ENCODE data around the gene HCN3.
"Not testable (repeated sequence)": the region's sequence is repeated elsewhere in the genome, so short reads cannot be mapped to it uniquely, and the experiment has no call there.

Gene HCN3

GRCh38 chr1:155244368-155245162 lies 32.7 kb upstream of the HCN3 start:
- H3K27ac ChIP-seq (replicated peaks) = peak overlapping the region; percentile 75
- TF ChIP-seq GABPA (IDR thresholded peaks at IDR 0.05; ENCODE audit: low read depth) (no peak), REST (IDR thresholded peaks at IDR 0.05; ENCODE audit: insufficient replicate concordance, low read depth) (peak; percentile 54), CTCF (IDR thresholded peaks at IDR 0.05; ENCODE audit: insufficient read depth, low read length) (peak; percentile 23), POLR2AphosphoS5 (IDR thresholded peaks at IDR 0.05; ENCODE audit: low read depth) (peak; percentile 90), SPI1 (IDR thresholded peaks at IDR 0.05; ENCODE audit: borderline replicate concordance, low read depth) (no peak)
- no peaks in the 10 kb centered on the region for H3K27me3 ChIP-seq (ENCODE audit: insufficient read depth, poor library complexity, severe bottlenecking)
- DNase-seq (ENCODE audit: low read depth in 1 of 2, low spot score in 1 of 2) = peak; percentile 98 to 99
- H3K4me3 ChIP-seq (replicated peaks; ENCODE audit: insufficient read depth, low read length) = peak overlapping the region; percentile 60

DNA sequence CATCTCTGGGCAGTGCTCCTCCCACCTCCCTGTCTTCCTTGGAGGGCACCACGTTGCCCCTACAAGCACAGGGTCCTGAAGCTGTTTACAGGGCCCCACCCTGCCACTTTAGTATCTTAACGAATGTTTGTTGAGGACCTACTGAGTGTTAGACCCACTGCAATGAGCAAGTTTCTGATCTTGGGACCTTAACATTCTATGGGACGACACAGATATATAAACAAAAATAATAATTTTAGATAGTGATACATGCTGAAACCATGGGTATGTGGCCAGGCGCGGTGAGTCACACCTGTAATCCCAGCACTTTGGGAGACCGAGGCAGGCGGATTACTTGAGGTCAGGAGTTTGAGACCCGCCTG lies 32.1 kb upstream of the HCN3 start:
- TF ChIP-seq POLR2AphosphoS5 (IDR thresholded peaks at IDR 0.05; ENCODE audit: low read depth) (no peak), REST (IDR thresholded peaks at IDR 0.05; ENCODE audit: insufficient replicate concordance, low read depth) (no peak), CTCF (IDR thresholded peaks at IDR 0.05; ENCODE audit: insufficient read depth, low read length) (no peak), SPI1 (IDR thresholded peaks at IDR 0.05; ENCODE audit: borderline replicate concordance, low read depth) (no peak), GABPA (IDR thresholded peaks at IDR 0.05; ENCODE audit: low read depth) (no peak)
- no peak for DNase-seq (ENCODE audit: low read depth in 1 of 2, low spot score in 1 of 2)
- Histone ChIP-seq H3K4me3 (replicated peaks; ENCODE audit: insufficient read depth, low read length) (peak overlapping the region; percentile 60), H3K27ac (replicated peaks) (peak overlapping the region; percentile 75), H3K27me3 (ENCODE audit: insufficient read depth, poor library complexity, severe bottlenecking) (no peaks in the 10 kb centered on the region)

DNA sequence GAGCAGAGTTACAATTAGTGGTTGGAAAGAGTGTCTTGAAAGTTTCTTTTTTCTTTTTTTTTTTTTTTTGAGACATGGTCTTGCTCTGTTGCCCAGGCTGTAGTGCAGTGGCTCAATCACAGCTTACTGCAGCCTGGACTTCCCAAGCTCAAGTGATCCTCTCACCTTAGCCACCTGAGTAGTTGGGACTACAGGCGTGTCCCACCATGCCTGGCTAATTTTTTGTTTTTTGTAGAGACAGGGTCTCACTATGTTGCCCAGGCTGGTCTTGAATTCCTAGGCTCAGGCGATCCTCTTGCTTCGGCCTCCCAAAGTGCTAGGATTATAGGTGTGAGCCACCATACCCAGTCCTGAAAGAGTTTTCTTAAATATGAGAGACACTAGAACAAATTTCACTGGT lies 30.5 kb upstream of the HCN3 start:
- not testable (repeated sequence) for DNase-seq (ENCODE audit: low read depth in 1 of 2, low spot score in 1 of 2); H3K27ac ChIP-seq (replicated peaks); H3K4me3 ChIP-seq (replicated peaks; ENCODE audit: insufficient read depth, low read length); H3K27me3 ChIP-seq (ENCODE audit: insufficient read depth, poor library complexity, severe bottlenecking)

DNA sequence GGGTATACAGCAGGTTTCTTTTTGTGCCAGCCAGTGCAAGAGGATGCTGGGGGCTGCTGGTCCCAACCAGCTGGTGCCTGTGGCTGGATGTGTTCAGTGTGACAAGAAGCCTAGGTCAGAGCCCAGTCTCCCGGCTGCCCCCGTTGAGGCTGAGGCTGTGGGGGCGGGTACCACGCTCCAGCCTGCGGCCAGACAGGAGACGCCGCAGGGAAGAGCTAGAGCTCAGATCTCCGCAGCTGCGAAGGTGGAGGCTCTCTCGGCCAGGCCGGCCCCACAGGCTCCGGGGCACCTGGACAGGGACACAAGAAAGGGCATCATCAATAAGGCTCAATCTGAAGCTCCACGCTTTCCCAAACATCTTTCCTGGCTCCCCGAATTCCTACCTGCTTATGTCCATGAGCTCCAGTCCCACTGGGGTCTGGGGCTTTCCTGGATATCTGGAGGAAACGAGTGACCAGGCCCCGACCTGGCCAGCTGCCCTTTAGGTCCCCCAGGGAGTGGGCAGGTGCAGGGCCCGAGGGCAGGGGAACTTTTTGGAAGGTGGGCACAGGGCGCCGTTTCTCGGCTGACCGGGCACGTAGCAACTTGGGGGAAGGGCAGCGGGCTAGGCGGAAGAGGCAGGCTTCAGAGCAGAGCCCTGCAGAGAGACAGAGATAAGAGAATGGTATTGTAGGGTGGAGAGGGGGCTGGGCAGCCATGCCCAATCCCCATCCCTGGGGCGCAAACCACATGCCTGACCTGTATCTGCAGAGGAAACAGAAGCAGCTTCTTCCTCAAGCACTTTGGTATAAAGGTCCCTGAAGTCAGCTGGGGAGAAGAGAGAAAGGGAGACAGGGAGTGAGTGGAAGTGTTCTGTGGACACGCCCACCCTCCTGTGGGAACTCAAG lies 29.4 kb upstream of the HCN3 start:
- Histone ChIP-seq H3K27me3 (ENCODE audit: insufficient read depth, poor library complexity, severe bottlenecking) (no peaks in the 10 kb centered on the region), H3K27ac (replicated peaks) (no peak overlapping the region), H3K4me3 (replicated peaks; ENCODE audit: insufficient read depth, low read length) (no peak overlapping the region)
- no peak for DNase-seq (ENCODE audit: low read depth in 1 of 2, low spot score in 1 of 2)
- TF ChIP-seq GABPA (IDR thresholded peaks at IDR 0.05; ENCODE audit: low read depth) (no peak), REST (IDR thresholded peaks at IDR 0.05; ENCODE audit: insufficient replicate concordance, low read depth) (no peak), POLR2AphosphoS5 (IDR thresholded peaks at IDR 0.05; ENCODE audit: low read depth) (no peak), SPI1 (IDR thresholded peaks at IDR 0.05; ENCODE audit: borderline replicate concordance, low read depth) (no peak), CTCF (IDR thresholded peaks at IDR 0.05; ENCODE audit: insufficient read depth, low read length) (no peak)
